NCI-H2196 (cell line): ENCODE results near the gene RBM20.

Experiments used
- DNase-seq: peaks from one replicate; lab custom pipeline; 2025; ENCODE audit not compliant: unreplicated experiment; lab: John Stamatoyannopoulos, UW

The RBM20 gene

DNA sequence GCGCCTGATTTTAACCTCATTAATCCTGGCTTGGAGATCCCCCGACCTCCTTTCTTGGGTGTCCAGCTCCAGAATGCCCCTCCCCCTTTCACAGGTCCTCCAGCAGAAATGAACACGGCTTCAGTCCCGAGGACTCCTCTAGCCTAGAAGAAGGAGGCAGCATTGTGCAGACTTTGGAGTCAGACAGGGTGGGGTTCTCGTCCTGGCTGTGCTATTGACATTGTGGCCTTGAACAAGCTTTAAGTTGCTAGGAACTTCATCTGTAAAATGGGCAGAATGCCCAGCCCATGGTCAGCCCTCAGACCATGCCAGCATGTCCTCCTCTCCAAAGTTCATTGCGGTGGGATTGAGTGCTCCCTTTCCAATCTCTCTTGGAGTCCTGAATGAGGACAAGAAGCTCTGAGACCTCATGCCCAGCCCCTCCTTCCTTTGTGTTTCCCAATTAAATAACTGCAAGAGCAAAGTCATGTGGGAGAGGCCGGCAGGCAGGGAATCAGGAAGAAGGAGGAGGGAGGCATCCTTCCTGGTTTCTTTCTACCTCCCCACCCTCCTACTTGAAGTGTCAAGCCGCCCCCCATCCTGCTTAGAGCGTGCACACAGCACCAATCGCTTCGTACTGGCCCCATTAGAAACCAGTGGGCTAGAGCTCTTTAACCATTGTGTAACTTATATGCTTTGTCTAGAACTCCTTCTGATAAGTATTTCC, 86.4 kb downstream of the RBM20 start:
- no peak for DNase-seq

DNA sequence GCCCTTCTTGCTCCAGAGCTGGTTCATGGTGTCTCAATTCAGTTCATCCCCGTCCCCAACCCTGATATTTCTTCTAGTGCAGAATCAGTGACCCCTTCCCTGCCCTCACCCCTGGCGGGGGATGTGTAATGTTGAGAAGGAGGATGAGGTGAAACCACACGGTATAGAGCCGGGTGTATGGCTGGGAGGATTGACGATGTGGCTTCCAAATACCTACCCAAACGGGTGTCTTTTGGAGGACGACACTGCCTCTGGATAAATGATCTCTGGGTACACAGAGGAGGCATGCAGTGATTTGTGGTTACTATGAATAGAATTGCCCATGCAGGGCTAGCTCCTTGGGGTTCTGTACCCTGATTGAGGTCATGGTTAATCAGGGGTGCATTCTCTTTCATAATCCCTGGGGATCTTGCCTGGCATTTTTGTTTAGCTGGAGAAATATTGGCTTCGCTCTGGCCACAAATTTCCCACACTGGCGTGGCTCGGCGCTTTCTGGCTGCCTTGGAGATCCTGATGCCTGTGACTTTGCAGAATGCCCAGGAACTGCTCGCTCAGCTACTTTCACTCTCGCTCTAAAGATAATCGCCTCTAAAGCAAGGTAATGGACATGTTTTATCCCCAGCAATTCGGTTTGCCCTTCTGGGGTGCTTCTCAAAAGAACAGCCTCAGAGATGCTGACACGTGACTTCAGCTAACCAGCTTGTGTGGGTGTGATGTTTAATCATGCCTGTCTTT, 89.2 kb downstream of the RBM20 start:
- no peak for DNase-seq

GRCh38 chr10:110735620-110736027, 91.5 kb downstream of the RBM20 start:
- no peak for DNase-seq

GRCh38 chr10:110737886-110738634, 93.9 kb downstream of the RBM20 start:
- no peak for DNase-seq

DNA sequence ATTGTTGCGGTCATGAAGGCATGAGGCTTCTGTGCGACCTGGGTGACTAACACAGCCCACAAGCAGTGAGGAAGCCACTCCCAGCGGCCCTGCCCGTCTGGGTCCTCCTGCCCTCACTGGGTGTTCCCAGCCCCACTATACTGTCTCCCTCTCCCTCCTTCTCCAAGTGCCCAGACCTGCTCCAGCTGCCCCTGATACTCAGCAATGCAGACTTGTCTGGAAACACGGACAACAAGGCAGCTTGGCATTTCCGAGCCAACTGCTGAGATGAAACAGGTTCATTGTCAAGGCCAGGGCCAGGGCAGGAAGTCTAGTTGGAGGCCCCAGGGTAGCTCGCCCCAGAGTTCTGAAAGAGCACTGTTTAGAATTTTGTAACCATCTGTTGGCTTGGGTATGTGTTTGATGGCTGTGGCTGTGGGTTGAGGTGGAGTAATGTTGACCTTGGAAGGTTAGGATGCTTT, 95.7 kb downstream of the RBM20 start:
- no peak for DNase-seq

GRCh38 chr10:110742801-110743200, 98.7 kb downstream of the RBM20 start:
- DNase-seq = no peak

- DNase-seq = no peak
Measured at GRCh38 chr10:110744782-110745181, 100.6 kb downstream of the RBM20 start.

DNA sequence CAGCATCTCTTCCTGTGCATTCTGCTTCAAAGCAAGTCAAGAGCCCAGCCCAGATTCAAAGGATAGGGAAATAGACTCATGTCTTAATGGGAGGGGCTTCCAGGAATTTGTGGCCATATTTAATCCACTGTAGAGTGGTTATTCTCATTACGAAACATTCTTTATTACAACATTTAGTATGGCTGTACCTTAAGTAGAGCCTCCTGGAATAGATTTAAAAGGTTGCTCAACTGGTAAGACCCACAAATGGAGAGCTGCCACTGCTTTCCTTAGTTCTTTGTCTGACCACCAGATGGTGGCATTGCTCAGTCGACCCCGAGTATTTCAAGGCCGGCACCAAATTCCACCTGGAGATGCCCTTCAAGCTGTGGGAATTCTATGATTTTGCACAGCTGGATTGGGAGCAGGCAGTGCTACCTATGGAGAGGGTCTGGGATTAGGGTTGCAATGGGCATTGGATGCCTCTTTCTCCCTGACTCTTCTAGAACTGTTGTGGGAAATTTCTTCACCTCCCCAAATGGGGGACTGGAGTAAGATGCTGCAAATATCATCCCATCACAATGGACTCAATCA, 102.2 kb downstream of the RBM20 start:
- DNase-seq = peak; percentile 37

GRCh38 chr10:110746969-110747608, 103.0 kb downstream of the RBM20 start:
- no peak for DNase-seq

GRCh38 chr10:110747609-110748464, 103.7 kb downstream of the RBM20 start:
- DNase-seq = no peak

GRCh38 chr10:110748970-110749369, 104.8 kb downstream of the RBM20 start:
- no peak for DNase-seq

DNA sequence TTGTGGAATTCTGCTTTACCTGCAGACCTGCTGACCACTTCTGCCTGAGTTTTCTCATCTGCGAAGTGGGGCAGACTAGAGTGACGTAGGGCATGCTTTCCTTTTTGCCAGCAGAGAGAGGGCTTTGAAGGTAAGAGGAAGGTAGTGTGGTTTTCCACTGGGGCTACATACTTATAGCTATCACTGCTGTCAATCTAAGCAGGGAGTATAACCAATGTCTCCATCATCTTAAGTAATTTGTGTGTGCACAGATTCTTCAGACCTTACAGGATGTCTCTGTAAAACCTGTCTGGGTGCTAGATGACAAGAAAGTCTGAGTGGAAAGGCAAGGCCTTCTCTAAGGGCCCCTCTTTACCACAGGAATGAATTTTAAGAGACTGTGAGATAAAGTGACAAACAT, 106.8 kb downstream of the RBM20 start:
- DNase-seq = no peak

DNA sequence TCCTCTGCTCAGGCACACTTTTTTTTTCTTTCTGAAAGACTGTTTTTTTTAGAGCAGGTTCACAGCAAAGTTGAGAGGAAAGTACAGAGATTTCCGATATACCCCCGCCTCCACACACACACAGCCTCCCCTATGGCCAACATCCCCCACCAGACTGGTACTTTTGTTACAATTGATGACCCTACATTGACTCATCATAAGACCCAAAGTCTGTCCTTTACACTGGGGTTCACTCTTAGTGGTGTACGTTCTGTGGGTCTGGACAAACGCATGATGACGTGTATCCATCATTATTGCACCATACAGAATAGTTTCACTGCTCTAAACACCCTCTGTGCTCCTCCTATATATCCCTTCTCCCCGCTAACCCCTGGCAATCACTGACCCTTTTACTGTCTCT, 107.7 kb downstream of the RBM20 start:
- no peak for DNase-seq

GRCh38 chr10:110753462-110753861, 109.3 kb downstream of the RBM20 start:
- DNase-seq = no peak

DNA sequence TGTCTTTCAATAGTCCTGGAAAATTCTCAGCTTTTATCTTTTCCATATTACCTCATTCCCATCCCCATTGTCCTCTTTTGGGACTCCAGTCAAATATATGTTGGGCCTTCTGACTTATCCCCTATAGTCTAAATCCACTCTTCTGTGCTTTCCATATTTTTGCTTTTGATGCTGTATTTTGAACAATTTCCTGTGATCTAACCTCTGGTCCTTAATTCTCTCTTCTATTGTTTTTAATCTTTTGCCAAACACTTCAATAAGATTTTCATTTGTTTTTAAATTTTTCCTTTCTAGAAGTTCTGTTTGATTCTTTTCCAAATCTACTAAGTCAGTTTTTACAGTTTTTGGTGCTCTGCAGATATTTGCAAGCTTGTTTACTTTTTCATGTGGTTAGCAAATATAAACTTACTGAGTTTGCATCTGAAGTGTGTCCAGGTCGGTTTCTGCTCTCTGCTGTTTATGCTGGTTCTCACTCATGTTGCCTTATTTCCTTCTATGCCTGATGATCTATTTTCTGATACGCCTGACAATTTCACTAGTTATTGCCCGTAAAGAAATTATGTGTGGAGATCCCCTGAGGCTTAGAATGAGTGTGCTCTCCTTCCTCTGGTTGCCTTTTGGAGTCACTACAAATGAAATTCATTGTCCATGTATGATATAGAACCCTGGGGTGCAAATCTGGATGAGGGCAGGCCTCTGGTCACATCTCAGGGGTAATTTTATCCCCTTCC, 110.4 kb downstream of the RBM20 start:
- DNase-seq = no peak

- no peak for DNase-seq
Measured at GRCh38 chr10:110755781-110756180, 111.6 kb downstream of the RBM20 start.

GRCh38 chr10:110756876-110757275, 112.7 kb downstream of the RBM20 start:
- DNase-seq = no peak

DNA sequence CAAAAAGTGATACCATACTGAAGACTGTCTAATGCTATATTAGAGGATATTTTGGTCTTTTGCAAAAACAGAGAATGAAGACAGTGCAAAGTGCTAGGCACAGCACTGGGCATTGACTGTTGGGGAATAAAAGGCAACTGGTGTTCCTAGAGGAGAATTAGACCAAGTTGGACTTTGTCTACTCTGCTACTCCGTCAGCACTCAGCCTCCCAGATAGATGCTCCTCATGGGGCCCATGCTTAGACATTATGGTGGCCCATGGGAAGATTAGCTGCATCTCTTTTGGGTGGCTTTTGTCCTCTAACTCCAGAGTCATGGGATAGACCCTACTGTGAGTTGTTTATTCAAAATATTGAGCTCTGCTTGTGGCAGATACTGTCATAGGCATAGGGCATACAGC, 113.5 kb downstream of the RBM20 start:
- no peak for DNase-seq

DNA sequence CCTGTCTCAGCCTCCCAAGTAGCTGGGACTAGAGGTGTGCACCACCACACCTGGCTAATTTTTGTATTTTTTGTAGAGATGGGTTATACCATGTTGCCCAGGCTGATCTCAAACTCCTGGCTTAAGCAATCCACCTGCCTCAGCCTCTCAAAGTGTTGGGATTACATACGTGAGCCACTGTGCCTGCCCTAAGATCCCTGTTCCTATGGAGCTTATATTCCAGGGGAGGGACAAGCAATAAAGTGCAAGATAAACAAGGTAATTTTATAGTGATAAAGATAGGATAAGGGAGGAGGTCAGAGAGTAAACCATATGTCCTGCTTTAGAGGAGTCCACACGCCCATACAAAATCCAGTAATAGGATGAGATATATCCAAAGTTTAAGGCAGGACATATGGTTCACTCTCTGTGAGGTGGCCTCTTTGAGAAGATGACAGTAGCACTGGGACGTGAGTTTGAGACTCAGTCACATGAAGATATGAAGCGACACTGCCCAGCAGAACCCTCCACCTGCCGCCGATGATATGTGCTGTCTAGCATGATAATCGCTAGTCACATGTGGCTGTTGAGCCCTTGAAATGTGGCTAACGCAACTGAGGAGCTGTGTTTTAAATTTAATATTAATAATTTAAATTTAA, 114.1 kb downstream of the RBM20 start:
- no peak for DNase-seq
